GM23338 (cell line): ENCODE results near the gene OR56B1. TPM values are rescaled to one million over a fixed set of nuclear protein-coding genes. Genes with fewer than 3 reads are reported as not detected.

ENCODE experiments used
- ATAC-seq: fragments of 200-7000 bp; cut with Tn5 transposase; 3 replicates; pipeline ENCODE4 v1.9.1; 2020
- DNase-seq: peaks from one replicate; pipeline ENCODE4 v3.0.0-alpha.2; 2015; ENCODE audit warnings: low spot score
- H2AFZ ChIP-seq: fragments of 200-600 bp; sonication (generic); 2 replicates; pipeline ENCODE4 v1.8.0; 2016; ENCODE audit warnings: antibody characterized with exemption, mild to moderate bottlenecking, moderate library complexity
- H3F3A ChIP-seq: fragments of 200-600 bp; sonication (generic); replicated peaks from 2 replicates; pipeline ENCODE4 v1.8.0; 2017; ENCODE audit warnings: antibody characterized with exemption, mixed run types, low read depth
- H3K27ac ChIP-seq: fragments of 200-600 bp; sonication (generic); 2 replicates; pipeline ENCODE4 v1.6.1; 2016; ENCODE audit warnings: low read depth
- H3K27me3 ChIP-seq: fragments of 200-600 bp; sonication (generic); 2 replicates; pipeline ENCODE4 v1.8.0; 2016; ENCODE audit warnings: mild to moderate bottlenecking, mixed run types, moderate library complexity; ENCODE audit not compliant: insufficient read depth
- H3K36me3 ChIP-seq: fragments of 200-600 bp; sonication (generic); 2 replicates; pipeline ENCODE4 v1.8.0; 2016; ENCODE audit warnings: mild to moderate bottlenecking; ENCODE audit not compliant: insufficient read depth
- H3K4me1 ChIP-seq: fragments of 200-600 bp; sonication (generic); 2 replicates; pipeline ENCODE4 v1.8.0; 2016; ENCODE audit warnings: mild to moderate bottlenecking, moderate library complexity; ENCODE audit not compliant: insufficient read depth
- H3K4me2 ChIP-seq: fragments of 200-600 bp; sonication (generic); 2 replicates; pipeline ENCODE4 v1.7.1; 2017; ENCODE audit warnings: mixed run types
- H3K4me3 ChIP-seq: fragments of 200-600 bp; sonication (generic); 2 replicates; pipeline ENCODE4 v1.6.1; 2016; ENCODE audit warnings: mixed run types
- H3K79me2 ChIP-seq: fragments of 200-600 bp; sonication (generic); replicated peaks from 2 replicates; pipeline ENCODE4 v1.8.0; 2017; ENCODE audit warnings: mild to moderate bottlenecking; ENCODE audit not compliant: insufficient read depth
- H3K9me2 ChIP-seq: fragments of 200-600 bp; sonication (generic); 2 replicates; pipeline ENCODE4 v1.8.0; 2017; ENCODE audit not compliant: insufficient read depth
- H4K20me1 ChIP-seq: fragments of 200-600 bp; sonication (generic); replicated peaks from 2 replicates; pipeline ENCODE4 v1.8.0; 2017; ENCODE audit warnings: mild to moderate bottlenecking; ENCODE audit not compliant: insufficient read depth
- H3K27ac Mint-ChIP-seq: 2 replicates; pipeline ENCODE4 v1.8.0; 2020; ENCODE audit warnings: inconsistent platforms, mild to moderate bottlenecking, moderate library complexity, mixed read lengths
- H3K27me3 Mint-ChIP-seq: 3 replicates; pipeline ENCODE4 v1.8.0; 2022; ENCODE audit warnings: low read depth, mild to moderate bottlenecking, moderate library complexity, mixed read lengths, inconsistent platforms; ENCODE audit not compliant: insufficient read depth, poor library complexity
- H3K36me3 Mint-ChIP-seq: 3 replicates; pipeline ENCODE4 v1.8.0; 2021; ENCODE audit warnings: low read depth, mild to moderate bottlenecking, inconsistent platforms, moderate library complexity, mixed read lengths
- H3K4me1 Mint-ChIP-seq: 3 replicates; pipeline ENCODE4 v1.8.0; 2020; ENCODE audit warnings: mild to moderate bottlenecking, inconsistent platforms, mixed read lengths
- H3K4me3 Mint-ChIP-seq: 3 replicates; pipeline ENCODE4 v1.8.0; 2021; ENCODE audit warnings: moderate library complexity, mild to moderate bottlenecking, inconsistent platforms, mixed read lengths
- H3K9me3 Mint-ChIP-seq: 3 replicates; pipeline ENCODE4 v1.8.0; 2020; ENCODE audit warnings: moderate library complexity, mild to moderate bottlenecking, inconsistent platforms, mixed read lengths
- CTCF ChIP-seq, 2 experiments: fragments of 200-600 bp in 1 of 2; sonication (generic) in 1 of 2; conservative IDR thresholded peaks; 2 replicates each; pipeline versions ENCODE4 v1.5.1 to v1.6.1; 2016 to 2017; ENCODE audit warnings: antibody characterized with exemption in 2 of 2, low read depth in 2 of 2, mild to moderate bottlenecking in 2 of 2, moderate library complexity in 1 of 2
- ETS1 ChIP-seq: IDR thresholded peaks from 2 replicates; pipeline ENCODE4 v1.6.1; 2016; ENCODE audit warnings: antibody characterized with exemption
- EZH2 ChIP-seq: fragments of 200-600 bp; sonication (generic); IDR thresholded peaks from one replicate; pipeline ENCODE4 v1.8.0; 2017; ENCODE audit warnings: antibody characterized with exemption, mild to moderate bottlenecking, low read depth; ENCODE audit not compliant: unreplicated experiment
- EZH2phosphoT487 ChIP-seq: fragments of 200-600 bp; sonication (generic); IDR thresholded peaks from one replicate; pipeline ENCODE4 v1.8.1; 2018; ENCODE audit warnings: antibody characterized with exemption; ENCODE audit not compliant: unreplicated experiment
- JUNB ChIP-seq: IDR thresholded peaks from one replicate; pipeline ENCODE4 v1.6.1; 2016; ENCODE audit warnings: antibody characterized with exemption; ENCODE audit not compliant: unreplicated experiment
- NANOG ChIP-seq: IDR thresholded peaks from 2 replicates; pipeline ENCODE4 v1.6.1; 2016; ENCODE audit warnings: antibody characterized with exemption, borderline replicate concordance
- POLR2AphosphoS5 ChIP-seq: IDR thresholded peaks from 2 replicates; pipeline ENCODE4 v1.6.1; 2016; ENCODE audit warnings: antibody characterized with exemption, low read depth
- STAT1 ChIP-seq: IDR thresholded peaks from one replicate; pipeline ENCODE4 v1.6.1; 2016; ENCODE audit warnings: antibody characterized with exemption; ENCODE audit not compliant: unreplicated experiment
- ZNF114 ChIP-seq: fragments of 250-450 bp; sonication (Bioruptor Pico); IDR thresholded peaks from 2 replicates; pipeline ENCODE4 v1.5.0; 2020; ENCODE audit warnings: mild to moderate bottlenecking, moderate library complexity
- ZNF331 ChIP-seq: fragments of 250-450 bp; sonication (Bioruptor Pico); IDR thresholded peaks from 2 replicates; pipeline ENCODE4 v1.5.0; 2020; ENCODE audit warnings: low read depth, mild to moderate bottlenecking, moderate library complexity
- polyA plus RNA-seq: library from polyadenylated mRNA; unstranded; fragments of >200 nt; fragmentation: Nextera tagmentation; extraction: Ambion mirVana; gene quantifications from 2 replicates; pipeline ENCODE4 v1.2.1, GENCODE V29; 2016
- total RNA-seq: library from RNA; depleted of rRNA; stranded (reverse); fragments of >200 nt; shearing (Covaris generic); gene quantifications from 2 replicates; pipeline ENCODE4 v1.2.3, GENCODE V29; 2014

OR56B1 gene
- total and polyA plus RNA-seq, 2 experiments from 2014 or later: 0.28 TPM; not detected in 1

- no peaks in the 10 kb centered on the region for H3K36me3 ChIP-seq
- H3K4me1 ChIP-seq: no peaks in the 10 kb centered on the region
- H3K9me2 ChIP-seq: peaks cover 7% of the 10 kb centered on the region; the same call in 1 of the 2 replicates
- H3F3A ChIP-seq: no peaks in the 10 kb centered on the region
- DNase-seq: no peak
- H3K27me3 ChIP-seq: no peaks in the 10 kb centered on the region
- no peak overlapping the region for H3K27ac ChIP-seq
- H3K27ac Mint-ChIP-seq: no peak overlapping the region
- H3K4me1 Mint-ChIP-seq: no peaks in the 10 kb centered on the region; the same call in 2 of the 3 replicates
- no peak for TF ChIP-seq STAT1
- TF ChIP-seq CTCF (conservative IDR thresholded peaks at IDR 0.05; ENCODE audit: low read depth in 2 of 2): no peak
- TF ChIP-seq JUNB: no peak
- no peak for TF ChIP-seq POLR2AphosphoS5
- TF ChIP-seq ETS1: no peak
- TF ChIP-seq EZH2phosphoT487: no peak
- no peak overlapping the region for H3K4me3 Mint-ChIP-seq
- no peak overlapping the region for H3K4me3 ChIP-seq
- ATAC-seq: no peak
- no peak overlapping the region for H3K4me2 ChIP-seq
- no peaks in the 10 kb centered on the region for H4K20me1 ChIP-seq
- peaks cover 5% of the 10 kb centered on the region for H3K27me3 Mint-ChIP-seq
- no peaks in the 10 kb centered on the region for H3K36me3 Mint-ChIP-seq
- no peaks in the 10 kb centered on the region for H3K79me2 ChIP-seq
- no peaks in the 10 kb centered on the region; the same call in 2 of the 3 replicates for H3K9me3 Mint-ChIP-seq
- no peak overlapping the region for H2AFZ ChIP-seq
These were observed 13.6 kb upstream of the OR56B1 start for GRCh38 chr11:5722622-5723021.

GRCh38 chr11:5726351-5726750 lies 9.9 kb upstream of the OR56B1 start:
- Histone ChIP-seq H3K4me1 (no peaks in the 10 kb centered on the region), H3K36me3 (no peaks in the 10 kb centered on the region), H3K9me2 (no peaks in the 10 kb centered on the region), H3K4me3 (no peak overlapping the region), H2AFZ (no peak overlapping the region), H3F3A (no peaks in the 10 kb centered on the region), H3K79me2 (no peaks in the 10 kb centered on the region), H3K4me2 (no peak overlapping the region), H3K27ac (no peak overlapping the region), H4K20me1 (no peaks in the 10 kb centered on the region), H3K27me3 (no peaks in the 10 kb centered on the region)
- TF ChIP-seq ZNF331 (CRISPR knock-in tag) (no peak), NANOG (no peak), ZNF114 (CRISPR knock-in tag) (no peak), EZH2 (no peak)
- peaks cover 5% of the 10 kb centered on the region for H3K27me3 Mint-ChIP-seq
- no peak for DNase-seq
- H3K4me1 Mint-ChIP-seq: no peaks in the 10 kb centered on the region; the same call in 2 of the 3 replicates
- ATAC-seq: no peak
- no peaks in the 10 kb centered on the region for H3K9me3 Mint-ChIP-seq
- no peaks in the 10 kb centered on the region for H3K36me3 Mint-ChIP-seq
- no peak overlapping the region for H3K4me3 Mint-ChIP-seq
- H3K27ac Mint-ChIP-seq: no peak overlapping the region
